DMS 273 (cell line): ENCODE measurements around the gene TYW1.
"Not testable (repeated sequence)": the region's sequence is repeated elsewhere in the genome, so short reads cannot be mapped to it uniquely, and the experiment has no call there.

ENCODE experiments used
- DNase-seq: peaks from one replicate; lab custom pipeline; 2025; ENCODE audit not compliant: unreplicated experiment; lab: John Stamatoyannopoulos, UW

The TYW1 gene

GRCh38 chr7:66996444-66997191 lies at the start of gene TYW1:
Gene TYW1 (plus strand): TSS chr7:66996833. CDS start chr7:66996979, 146 bp downstream.
- DNase-seq: peak; percentile 100

- DNase-seq: no peak
These were observed 48.0 kb upstream of the TYW1 start for GRCh38 chr7:66948480-66949109.

DNA sequence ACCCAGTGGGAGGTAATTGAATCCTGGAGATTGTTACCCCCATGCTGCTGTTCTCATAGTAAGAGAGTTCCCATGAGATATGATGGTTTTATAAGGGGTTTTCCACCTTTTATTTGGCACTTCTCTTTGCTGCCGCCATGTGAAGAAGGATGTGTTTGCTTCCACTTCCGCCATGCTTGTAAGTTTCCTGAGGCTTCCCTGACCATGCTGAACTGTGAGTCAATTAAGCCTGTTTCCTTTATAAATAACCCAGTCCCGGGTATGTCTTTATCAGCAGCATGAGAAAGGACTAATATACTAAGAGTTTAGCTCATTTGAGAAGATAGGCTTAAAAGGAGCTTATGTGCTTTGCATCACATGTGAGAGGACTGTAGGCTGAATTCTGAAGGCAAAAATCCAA lies 46.3 kb upstream of the TYW1 start:
- DNase-seq: no peak

GRCh38 chr7:66950763-66951162 lies 45.9 kb upstream of the TYW1 start:
- DNase-seq: no peak

- no peak for DNase-seq
These were observed 44.1 kb upstream of the TYW1 start for GRCh38 chr7:66952343-66953043.

- no peak for DNase-seq
These were observed 43.6 kb upstream of the TYW1 start for GRCh38 chr7:66953044-66953427.

GRCh38 chr7:66957595-66958290 lies 38.9 kb upstream of the TYW1 start:
- DNase-seq: peak; percentile 76

GRCh38 chr7:66958538-66959350 lies 37.9 kb upstream of the TYW1 start:
- no peak for DNase-seq

GRCh38 chr7:66960192-66960591 lies 36.4 kb upstream of the TYW1 start:
- no peak for DNase-seq

GRCh38 chr7:66961096-66961495 lies 35.5 kb upstream of the TYW1 start:
- no peak for DNase-seq

DNA sequence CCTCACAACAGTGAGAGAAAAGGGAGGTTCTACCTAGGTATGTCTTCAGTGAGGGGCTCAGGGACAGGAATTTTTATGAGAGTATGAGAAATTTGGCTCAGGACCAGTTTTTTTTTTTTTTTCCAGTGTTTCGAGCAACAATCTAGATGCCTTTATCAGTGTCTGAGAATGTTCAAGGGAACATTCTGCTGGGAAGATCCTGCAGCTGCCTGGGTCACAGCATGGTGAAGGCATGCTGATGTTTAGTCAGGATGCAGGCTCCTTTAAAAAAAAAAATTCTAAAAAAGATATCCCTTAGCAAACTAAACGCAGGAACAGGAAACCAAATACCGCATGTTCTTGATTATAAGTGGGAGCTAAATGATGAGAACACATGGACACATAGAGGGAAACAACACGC lies 32.2 kb upstream of the TYW1 start:
- no peak for DNase-seq

DNA sequence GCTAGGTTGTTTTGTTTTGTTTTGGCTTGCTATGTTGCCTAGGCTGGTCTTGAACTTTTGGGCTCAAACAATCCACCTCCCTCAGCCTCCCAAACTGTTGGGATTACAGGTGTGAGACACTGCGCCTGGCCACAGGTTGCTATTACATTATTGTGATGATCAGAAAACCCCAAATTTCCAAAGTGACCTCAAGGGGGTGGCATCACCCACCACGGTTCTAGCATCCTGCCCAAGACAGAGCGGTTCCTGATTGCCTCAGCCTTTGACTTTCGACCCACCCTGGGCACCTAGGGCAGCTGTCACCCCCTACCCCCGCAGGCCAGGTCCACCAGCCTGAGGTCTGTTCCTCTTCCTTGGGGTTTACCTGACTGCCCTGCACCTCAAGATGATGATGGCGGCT lies 29.6 kb upstream of the TYW1 start:
- DNase-seq: no peak

- not testable (repeated sequence) for DNase-seq
These were observed 27.6 kb upstream of the TYW1 start for GRCh38 chr7:66969001-66969400.

GRCh38 chr7:66970310-66970709 lies 26.3 kb upstream of the TYW1 start:
- no peak for DNase-seq

DNA sequence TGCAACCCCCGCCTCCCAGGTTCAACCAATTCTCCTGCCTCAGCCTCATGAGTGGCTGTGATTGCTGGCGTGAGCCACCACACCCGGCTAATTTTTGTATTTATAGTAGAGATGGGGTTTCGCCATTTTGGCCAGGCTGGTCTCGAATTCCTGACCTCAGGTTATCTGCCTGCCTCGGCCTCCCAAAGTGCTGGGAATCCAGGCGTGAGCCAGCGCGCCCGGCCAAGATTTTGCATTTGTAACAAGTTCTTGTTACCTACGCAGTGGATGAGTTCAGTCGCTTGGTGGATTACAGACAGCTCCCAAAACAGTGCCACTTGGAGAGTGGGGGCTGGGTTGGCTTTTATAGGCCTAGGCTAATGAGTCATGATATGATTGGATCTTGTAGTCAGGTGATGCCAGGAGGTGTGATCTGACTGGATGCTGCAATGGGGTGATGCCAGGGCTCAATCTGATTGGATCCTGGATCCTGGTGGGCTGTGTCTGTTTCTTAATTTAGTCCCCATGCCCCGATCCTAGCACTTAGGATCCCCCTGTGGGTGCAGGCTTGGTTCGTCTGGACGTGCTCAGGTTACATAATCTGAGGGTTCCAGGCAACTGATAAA lies 21.5 kb upstream of the TYW1 start:
- DNase-seq: peak; percentile 42

DNA sequence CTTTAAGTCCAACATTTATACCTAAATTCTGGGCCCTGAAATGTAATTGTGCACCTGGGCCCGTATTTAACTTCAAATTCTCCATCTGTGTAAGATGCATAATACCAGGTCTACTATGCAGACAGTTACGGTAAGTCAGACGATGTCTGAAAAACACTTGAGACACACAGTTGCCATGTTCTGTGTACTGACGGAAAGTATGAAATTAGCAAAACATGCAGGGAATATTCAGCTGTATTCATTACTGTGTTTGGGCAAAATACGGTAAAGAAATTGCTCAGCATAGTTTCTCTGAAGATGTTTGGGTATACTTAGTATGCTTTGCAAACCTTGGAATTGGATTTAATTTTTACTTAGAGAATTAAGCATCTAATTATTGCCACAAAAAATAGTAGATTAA lies 18.3 kb upstream of the TYW1 start:
- not testable (repeated sequence) for DNase-seq

DNA sequence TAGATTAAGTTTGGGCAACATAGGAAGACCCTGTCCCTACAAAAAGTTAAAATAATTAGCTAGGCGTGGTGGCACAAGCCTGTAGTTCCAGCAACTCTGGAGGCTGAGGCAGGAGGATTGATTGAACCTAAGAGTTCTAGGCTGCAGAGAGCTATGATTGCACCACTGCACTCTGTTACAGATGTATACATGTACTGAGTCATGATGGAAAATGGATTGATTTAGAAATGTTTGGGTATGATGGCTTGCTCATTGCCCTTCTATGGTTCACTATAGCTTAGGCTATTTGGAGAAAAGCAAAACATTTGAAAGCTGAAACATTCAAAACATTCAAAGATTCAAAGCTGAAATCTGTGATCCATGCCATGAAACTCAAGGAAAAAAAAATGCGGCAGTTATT lies 17.6 kb upstream of the TYW1 start:
- DNase-seq: not testable (repeated sequence)

DNA sequence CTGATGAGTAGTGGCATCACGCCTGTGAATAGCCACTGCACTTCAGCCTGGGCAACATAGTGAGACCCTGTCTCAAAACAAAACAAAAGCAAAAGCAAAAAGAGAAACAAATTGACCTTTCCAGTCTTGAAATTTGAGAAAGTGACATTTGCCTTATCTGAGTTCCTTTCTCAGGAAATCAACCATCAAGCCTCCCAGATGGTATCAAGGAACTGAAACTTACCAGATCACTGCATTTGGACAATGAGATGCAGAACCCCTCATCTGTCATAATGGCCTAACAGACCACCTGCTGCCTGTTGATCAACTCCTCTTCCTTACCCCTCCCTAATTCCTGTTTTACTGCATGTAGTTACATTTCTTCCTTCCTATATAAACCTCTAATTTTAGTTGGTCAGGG lies 16.3 kb upstream of the TYW1 start:
- DNase-seq: not testable (repeated sequence)

DNA sequence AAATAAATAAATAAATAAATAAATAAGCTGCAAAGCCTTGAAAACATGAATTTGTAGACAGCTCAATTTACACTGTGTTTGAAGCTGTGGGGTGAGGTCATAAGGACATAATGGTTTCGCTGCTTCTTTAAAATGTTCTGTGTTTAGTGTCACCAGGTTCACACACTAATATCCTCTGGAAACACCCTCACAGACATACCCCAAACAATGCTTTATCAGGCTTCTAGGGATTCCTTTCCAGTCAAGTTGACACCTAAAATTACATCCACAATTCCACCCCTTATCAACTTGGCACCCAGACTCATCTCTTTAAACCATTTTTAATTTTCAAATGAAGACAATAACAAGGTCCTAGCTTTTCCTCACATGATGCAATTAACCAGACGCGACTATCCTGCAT lies 7.1 kb upstream of the TYW1 start:
- not testable (repeated sequence) for DNase-seq

GRCh38 chr7:66994051-66994450 lies 2.6 kb upstream of the TYW1 start:
- not testable (repeated sequence) for DNase-seq
